GM21737 (cell line): ENCODE results near the gene SERINC1.
A peak's percentile ranks its signal among the peaks of the same experiment; 100 is the strongest.

ENCODE experiments used
- ATAC-seq: cut with Tn5 transposase; IDR thresholded peaks from one replicate; pipeline ENCODE4 v1.9.1; 2021; ENCODE audit warnings: mild to moderate bottlenecking, moderate library complexity; ENCODE audit not compliant: unreplicated experiment

Gene SERINC1

GRCh38 chr6:122438975-122439374, 32.6 kb downstream of the SERINC1 start:
- ATAC-seq: no peak

- ATAC-seq: no peak
Observed at GRCh38 chr6:122432816-122433215, 38.8 kb downstream of the SERINC1 start.

- no peak for ATAC-seq
Observed at GRCh38 chr6:122431780-122432179, 39.8 kb downstream of the SERINC1 start.

- no peak for ATAC-seq
Observed at GRCh38 chr6:122429323-122429722, 42.3 kb downstream of the SERINC1 start.

- ATAC-seq: no peak
Observed at GRCh38 chr6:122428781-122429180, 42.8 kb downstream of the SERINC1 start.

- no peak for ATAC-seq
Observed at GRCh38 chr6:122426597-122426996, 45.0 kb downstream of the SERINC1 start.

GRCh38 chr6:122423734-122424133, 47.9 kb downstream of the SERINC1 start:
- ATAC-seq: no peak

- peak; percentile 59 for ATAC-seq
Observed at GRCh38 chr6:122422614-122423267, 48.9 kb downstream of the SERINC1 start.

- no peak for ATAC-seq
Observed at GRCh38 chr6:122422003-122422402, 49.6 kb downstream of the SERINC1 start.

GRCh38 chr6:122416825-122417224, 54.8 kb downstream of the SERINC1 start:
- no peak for ATAC-seq

- no peak for ATAC-seq
Observed at GRCh38 chr6:122412001-122412400, 59.6 kb downstream of the SERINC1 start.

- ATAC-seq: no peak
Observed at GRCh38 chr6:122408702-122409458, 62.7 kb downstream of the SERINC1 start.

- no peak for ATAC-seq
Observed at GRCh38 chr6:122408240-122408639, 63.4 kb downstream of the SERINC1 start.

GRCh38 chr6:122407712-122408111, 63.9 kb downstream of the SERINC1 start:
- no peak for ATAC-seq

- no peak for ATAC-seq
Observed at GRCh38 chr6:122406187-122406586, 65.4 kb downstream of the SERINC1 start.

- ATAC-seq: no peak
Observed at GRCh38 chr6:122405417-122405816, 66.2 kb downstream of the SERINC1 start.

GRCh38 chr6:122404444-122404843, 67.2 kb downstream of the SERINC1 start:
- no peak for ATAC-seq

- no peak for ATAC-seq
Observed at GRCh38 chr6:122401104-122401503, 70.5 kb downstream of the SERINC1 start.

- ATAC-seq: no peak
Observed at GRCh38 chr6:122400462-122401089, 71.0 kb downstream of the SERINC1 start.

GRCh38 chr6:122400121-122400450, 71.5 kb downstream of the SERINC1 start:
- peak; percentile 20 for ATAC-seq

- peak; percentile 99 for ATAC-seq
Observed at GRCh38 chr6:122399348-122400120, 72.1 kb downstream of the SERINC1 start, which contains the start of gene HSF2. Gene HSF2 (plus strand): TSS chr6:122399652. CDS start chr6:122399738, 86 bp downstream.
